SK-N-SH treated with all-trans-retinoic acid at 6 μM for 48 hours (cell line): ENCODE data around the gene MCCD1.

Experiments
- CREB5 ChIP-seq: fragments of 250-450 bp; sonication (Bioruptor Pico); IDR thresholded peaks from 2 replicates; pipeline ENCODE4 v1.5.1; 2020; ENCODE audit warnings: low read depth, mild to moderate bottlenecking, moderate library complexity
- CSDC2 ChIP-seq: fragments of 250-450 bp; sonication (Bioruptor Pico); IDR thresholded peaks from 2 replicates; pipeline ENCODE4 v1.5.0; 2020; ENCODE audit warnings: mild to moderate bottlenecking, moderate library complexity
- ISL1 ChIP-seq: fragments of 250-450 bp; sonication (Bioruptor Pico); IDR thresholded peaks from 2 replicates; pipeline ENCODE4 v2.1.2; 2022; ENCODE audit warnings: mild to moderate bottlenecking, moderate library complexity
- ZFP30 ChIP-seq: fragments of 450-650 bp; formaldehyde crosslinking; IDR thresholded peaks from 2 replicates; pipeline ENCODE4 v1.5.0; 2022; ENCODE audit warnings: mild to moderate bottlenecking, moderate library complexity

GRCh38 chr6:31558318-31558625 is 29.5 kb downstream of the MCCD1 start:
- TF ChIP-seq ZFP30 (no peak), ISL1 (CRISPR knock-in tag) (no peak), CREB5 (CRISPR knock-in tag) (no peak), CSDC2 (CRISPR knock-in tag) (no peak)
